ENCODE measurements around the gene ERGIC1.

- no peak for TF ChIP-seq CTCF (IDR thresholded peaks at IDR 0.05)
- TF ChIP-seq POLR2AphosphoS5 (IDR thresholded peaks at IDR 0.05), result no peak
- TF ChIP-seq POLR2A (IDR thresholded peaks at IDR 0.05), result no peak
These were observed 70.2 kb downstream of the ERGIC1 start for GRCh38 chr5:172904312-172904642.

Measured in gastroesophageal sphincter (tissue), 3 donors.